Measurements from ENCODE around the gene PDCD1.

PDCD1 gene

DNA sequence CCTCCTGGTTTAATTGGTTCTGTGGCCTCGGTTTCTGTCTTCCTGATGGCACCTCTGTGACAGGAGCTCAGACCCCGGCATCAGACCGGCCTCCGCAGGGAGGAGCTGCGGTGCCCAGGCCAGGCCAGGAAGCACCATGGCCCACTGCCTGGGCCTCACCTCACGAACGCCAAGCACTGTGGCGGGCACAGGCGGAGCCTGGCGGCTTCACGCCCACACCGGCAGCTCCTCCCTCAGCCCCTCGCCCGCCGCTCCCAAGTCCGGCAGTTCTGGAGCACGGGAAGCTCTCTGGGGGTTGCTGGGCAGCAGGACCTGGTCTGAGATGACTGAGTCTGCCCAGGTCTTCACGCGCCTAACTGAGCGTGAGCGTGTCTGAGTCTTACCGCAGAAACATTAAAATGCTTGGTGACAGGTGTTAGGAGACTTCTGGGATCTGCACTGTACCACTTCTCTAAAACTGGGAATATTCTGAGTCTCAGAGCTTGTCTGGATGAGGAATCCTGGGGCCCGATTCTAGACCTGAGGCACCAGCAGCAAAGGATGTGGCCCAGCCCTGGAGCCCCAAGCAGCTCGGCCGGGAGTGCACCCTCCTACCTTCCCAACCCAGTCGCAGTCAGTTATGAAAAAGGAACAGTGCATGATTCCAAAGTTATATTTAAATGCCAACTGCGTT lies 32.8 kb upstream of the PDCD1 start:
- TF ChIP-seq EZH2phosphoT487 (IDR thresholded peaks at IDR 0.05; ENCODE audit: borderline replicate concordance), result no peak
- no peaks in the 10 kb centered on the region for H3K9me3 ChIP-seq (ENCODE audit: insufficient read depth, low read depth, low read length)
- H3K9me2 ChIP-seq (replicated peaks; ENCODE audit: low read depth, low read length), result no peaks in the 10 kb centered on the region
- H3K4me2 ChIP-seq (ENCODE audit: low read depth, low read length, poor library complexity, severe bottlenecking), result no peak overlapping the region
- no peaks in the 10 kb centered on the region for H3K79me2 ChIP-seq (ENCODE audit: insufficient read depth, low read length)
- no peak overlapping the region for H2AFZ ChIP-seq (ENCODE audit: low read length)
- H3K4me1 ChIP-seq (ENCODE audit: insufficient read depth, low read length, poor library complexity, severe bottlenecking), result peaks cover 28% of the 10 kb centered on the region
- H3K27me3 ChIP-seq (ENCODE audit: insufficient read depth, low read length, poor library complexity, severe bottlenecking), result no peaks in the 10 kb centered on the region
- H3K36me3 ChIP-seq (ENCODE audit: insufficient read depth, low read length), result no peaks in the 10 kb centered on the region
- no peak overlapping the region for H3K9ac ChIP-seq (ENCODE audit: low read depth, low read length, poor library complexity, severe bottlenecking)
- no peak overlapping the region for H3K4me3 ChIP-seq (ENCODE audit: low read length, poor library complexity, severe bottlenecking)
- H3F3A ChIP-seq (ENCODE audit: low read depth), result peaks cover 19% of the 10 kb centered on the region; the same call in 1 of the 2 replicates
- H4K20me1 ChIP-seq (ENCODE audit: insufficient read depth, low read length, poor library complexity, severe bottlenecking), result no peaks in the 10 kb centered on the region

DNA sequence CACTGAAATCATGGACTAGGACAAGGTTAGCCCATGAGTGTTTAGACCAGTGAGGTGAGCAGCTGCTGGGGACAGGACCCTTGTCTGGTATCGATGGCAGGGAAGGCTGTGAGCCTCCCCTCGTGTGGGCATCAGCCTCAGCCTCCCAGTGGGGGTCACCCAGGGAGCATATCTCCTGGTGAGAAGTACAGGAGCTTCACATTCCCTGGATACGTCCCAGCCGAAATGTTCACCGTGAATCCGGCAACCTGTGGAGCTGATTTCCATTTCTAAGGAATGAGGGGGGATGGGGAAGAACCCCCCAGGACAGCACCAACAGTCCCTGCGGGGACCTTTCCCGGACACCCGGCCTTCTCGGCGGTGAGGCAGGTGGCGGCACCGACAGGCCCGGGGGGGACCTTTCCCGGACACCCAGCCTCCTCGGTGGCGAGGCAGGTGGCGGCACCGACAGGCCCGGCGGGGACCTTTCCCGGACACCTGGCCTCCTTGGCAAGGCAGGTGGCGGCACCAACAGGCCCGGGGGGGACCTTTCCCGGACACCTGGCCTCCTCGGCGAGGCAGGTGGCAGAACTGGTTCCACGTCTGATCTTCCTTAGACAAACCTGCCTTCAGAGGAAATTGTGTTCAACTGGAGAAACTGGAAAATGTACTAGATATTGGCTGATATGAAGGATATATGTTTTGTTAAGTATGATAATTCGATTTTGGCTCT lies 32.0 kb upstream of the PDCD1 start:
- Histone ChIP-seq H3K79me2 (ENCODE audit: insufficient read depth, low read length) (no peaks in the 10 kb centered on the region), H3K4me1 (ENCODE audit: insufficient read depth, low read length, poor library complexity, severe bottlenecking) (peaks cover 35% of the 10 kb centered on the region), H3F3A (ENCODE audit: low read depth) (peaks cover 19% of the 10 kb centered on the region; the same call in 1 of the 2 replicates), H3K4me3 (ENCODE audit: low read length, poor library complexity, severe bottlenecking) (no peak overlapping the region), H3K36me3 (ENCODE audit: insufficient read depth, low read length) (no peaks in the 10 kb centered on the region), H3K9me2 (replicated peaks; ENCODE audit: low read depth, low read length) (no peaks in the 10 kb centered on the region), H3K9me3 (ENCODE audit: insufficient read depth, low read depth, low read length) (no peaks in the 10 kb centered on the region), H2AFZ (ENCODE audit: low read length) (no peak overlapping the region), H3K4me2 (ENCODE audit: low read depth, low read length, poor library complexity, severe bottlenecking) (no peak overlapping the region), H3K9ac (ENCODE audit: low read depth, low read length, poor library complexity, severe bottlenecking) (no peak overlapping the region), H4K20me1 (ENCODE audit: insufficient read depth, low read length, poor library complexity, severe bottlenecking) (no peaks in the 10 kb centered on the region), H3K27me3 (ENCODE audit: insufficient read depth, low read length, poor library complexity, severe bottlenecking) (no peaks in the 10 kb centered on the region)
- no peak for TF ChIP-seq EZH2phosphoT487 (IDR thresholded peaks at IDR 0.05; ENCODE audit: borderline replicate concordance)

- Histone ChIP-seq H3K4me2 (ENCODE audit: low read depth, low read length, poor library complexity, severe bottlenecking) (peak overlapping the region; percentile 27), H3K9me3 (ENCODE audit: insufficient read depth, low read depth, low read length) (no peaks in the 10 kb centered on the region), H3K27me3 (ENCODE audit: insufficient read depth, low read length, poor library complexity, severe bottlenecking) (no peaks in the 10 kb centered on the region), H2AFZ (ENCODE audit: low read length) (no peak overlapping the region), H4K20me1 (ENCODE audit: insufficient read depth, low read length, poor library complexity, severe bottlenecking) (no peaks in the 10 kb centered on the region), H3F3A (ENCODE audit: low read depth) (peaks cover 11% of the 10 kb centered on the region; the same call in 1 of the 2 replicates), H3K4me1 (ENCODE audit: insufficient read depth, low read length, poor library complexity, severe bottlenecking) (peaks cover 45% of the 10 kb centered on the region), H3K79me2 (ENCODE audit: insufficient read depth, low read length) (peaks cover 14% of the 10 kb centered on the region; the same call in 1 of the 2 replicates), H3K9ac (ENCODE audit: low read depth, low read length, poor library complexity, severe bottlenecking) (no peak overlapping the region), H3K36me3 (ENCODE audit: insufficient read depth, low read length) (no peaks in the 10 kb centered on the region), H3K9me2 (replicated peaks; ENCODE audit: low read depth, low read length) (no peaks in the 10 kb centered on the region), H3K4me3 (ENCODE audit: low read length, poor library complexity, severe bottlenecking) (no peak overlapping the region)
- TF ChIP-seq CTCF (conservative IDR thresholded peaks at IDR 0.05; ENCODE audit: low read length), result no peak
- no peak for TF ChIP-seq EZH2phosphoT487 (IDR thresholded peaks at IDR 0.05; ENCODE audit: borderline replicate concordance)
Observed at GRCh38 chr2:241888641-241889040, 29.9 kb upstream of the PDCD1 start.

GRCh38 chr2:241887806-241888522 lies 29.3 kb upstream of the PDCD1 start:
- no peaks in the 10 kb centered on the region for H4K20me1 ChIP-seq (ENCODE audit: insufficient read depth, low read length, poor library complexity, severe bottlenecking)
- H3K4me2 ChIP-seq (ENCODE audit: low read depth, low read length, poor library complexity, severe bottlenecking), result no peak overlapping the region
- H3K4me1 ChIP-seq (ENCODE audit: insufficient read depth, low read length, poor library complexity, severe bottlenecking), result peaks cover 47% of the 10 kb centered on the region
- H3K9me2 ChIP-seq (replicated peaks; ENCODE audit: low read depth, low read length), result no peaks in the 10 kb centered on the region
- no peak overlapping the region for H2AFZ ChIP-seq (ENCODE audit: low read length)
- H3K4me3 ChIP-seq (ENCODE audit: low read length, poor library complexity, severe bottlenecking), result no peak overlapping the region
- TF ChIP-seq EZH2phosphoT487 (IDR thresholded peaks at IDR 0.05; ENCODE audit: borderline replicate concordance) (no peak), CTCF (conservative IDR thresholded peaks at IDR 0.05; ENCODE audit: low read length) (no peak)
- no peaks in the 10 kb centered on the region for H3K9me3 ChIP-seq (ENCODE audit: insufficient read depth, low read depth, low read length)
- no peaks in the 10 kb centered on the region for H3K27me3 ChIP-seq (ENCODE audit: insufficient read depth, low read length, poor library complexity, severe bottlenecking)
- no peaks in the 10 kb centered on the region for H3K36me3 ChIP-seq (ENCODE audit: insufficient read depth, low read length)
- H3F3A ChIP-seq (ENCODE audit: low read depth), result peaks cover 6% of the 10 kb centered on the region; the same call in 1 of the 2 replicates
- peaks cover 14% of the 10 kb centered on the region; the same call in 1 of the 2 replicates for H3K79me2 ChIP-seq (ENCODE audit: insufficient read depth, low read length)
- no peak overlapping the region for H3K9ac ChIP-seq (ENCODE audit: low read depth, low read length, poor library complexity, severe bottlenecking)

Measured in Loucy (cell line).